Left forelimb (tissue), 1 donor: ENCODE data around the gene BCAS3.

Source experiments
- DNase-seq: peaks from one replicate; pipeline ENCODE4 v3.0.0-alpha.2; 2018; ENCODE audit warnings: low spot score

The BCAS3 gene

DNA sequence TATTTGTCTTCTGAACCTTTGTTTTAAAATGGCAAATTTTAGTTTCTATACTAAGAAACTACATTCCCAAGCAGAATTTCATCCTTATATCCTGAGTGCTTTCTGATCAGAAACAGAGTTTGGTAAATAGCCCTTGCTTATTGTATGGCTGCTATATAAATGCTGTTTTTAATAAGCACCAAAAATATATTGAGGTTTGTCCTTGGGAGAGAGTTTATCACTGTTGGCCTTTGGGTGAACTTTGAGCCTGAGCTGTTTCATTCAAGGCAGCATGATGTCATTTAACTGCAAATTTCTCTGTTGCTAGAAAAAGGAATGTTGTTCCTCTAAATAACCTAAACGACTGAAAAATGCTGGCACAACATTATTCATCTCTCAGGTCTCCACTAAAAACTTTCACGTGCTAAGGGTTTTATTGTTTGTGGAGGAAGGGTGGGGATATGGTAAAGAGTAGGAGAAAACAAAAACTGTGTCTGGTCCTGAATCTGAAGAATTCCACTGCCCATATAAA lies 387.7 kb downstream of the BCAS3 start:
- no peak for DNase-seq

DNA sequence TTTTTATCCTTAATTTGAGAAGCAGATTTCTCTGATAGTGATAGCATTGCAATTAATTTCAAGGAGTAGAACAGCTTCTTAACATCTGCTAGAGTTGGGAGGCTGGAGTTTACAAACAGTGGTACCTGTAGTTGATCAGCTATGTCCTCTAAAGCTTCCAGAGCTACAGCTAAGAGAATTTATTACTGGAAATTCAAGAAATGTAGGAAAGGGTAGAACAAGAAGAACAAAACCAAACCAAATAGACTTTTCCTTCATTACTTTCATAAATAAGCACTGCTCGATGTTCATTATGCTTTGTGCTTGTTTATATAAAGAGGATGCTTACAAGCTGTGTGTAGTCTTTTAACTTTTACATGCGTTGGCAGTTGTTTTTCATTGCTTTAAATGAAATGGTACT lies 388.4 kb downstream of the BCAS3 start:
- no peak for DNase-seq

DNA sequence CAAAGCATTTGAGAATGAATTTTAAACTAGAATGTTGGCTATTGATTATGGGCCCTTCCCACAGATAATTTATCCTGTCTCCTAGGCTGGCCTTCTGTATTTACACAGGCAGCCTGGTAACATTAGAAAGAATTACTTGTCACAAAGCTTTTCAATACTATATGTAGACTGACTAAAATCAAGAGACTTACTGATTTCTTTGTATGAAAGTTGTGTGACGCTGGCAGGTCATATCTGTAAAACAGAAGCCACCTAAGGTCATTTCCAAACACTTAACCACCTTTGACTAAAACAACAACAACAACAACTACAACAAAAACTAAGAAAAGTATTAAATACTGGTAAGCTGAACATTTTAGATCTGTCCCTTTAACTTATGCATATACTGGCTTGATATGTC lies 393.0 kb downstream of the BCAS3 start:
- DNase-seq: no peak

DNA sequence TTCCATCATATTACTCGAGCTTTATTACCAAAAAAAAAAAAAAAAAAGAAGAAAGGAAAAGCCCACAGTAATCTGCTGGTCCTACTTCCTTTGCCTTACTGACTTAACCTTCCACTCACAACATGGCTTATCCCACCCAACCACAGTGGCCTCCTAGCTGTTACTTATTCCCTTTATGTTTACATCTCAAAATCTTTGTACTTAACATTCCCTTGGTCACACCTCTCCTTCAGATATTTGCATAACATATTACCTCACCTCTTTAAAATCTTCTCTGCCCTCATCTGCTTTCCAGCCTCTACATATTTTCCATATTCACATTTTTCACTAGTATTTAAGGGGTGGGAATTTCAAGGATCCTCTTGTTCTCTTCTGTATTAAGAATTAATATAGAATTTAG lies 395.0 kb downstream of the BCAS3 start:
- DNase-seq: no peak

DNA sequence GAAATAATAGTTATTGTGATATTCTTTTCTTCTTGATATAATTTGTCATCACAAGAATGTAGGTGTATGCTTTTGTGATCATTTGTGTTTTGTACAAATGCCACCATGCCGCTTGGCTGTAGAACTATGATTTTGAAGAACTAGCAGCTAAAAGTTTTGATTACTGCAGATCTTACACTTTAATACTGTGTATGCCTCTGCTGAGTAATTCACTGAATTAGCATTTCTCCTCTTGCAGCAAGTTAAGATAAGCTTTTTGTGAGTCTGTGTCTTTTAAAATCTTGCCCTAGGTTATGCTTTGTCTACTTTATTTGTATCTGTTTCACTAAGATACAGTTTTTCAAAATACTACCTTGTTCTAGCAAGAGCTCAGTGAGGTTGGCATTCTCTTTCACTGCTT lies 395.5 kb downstream of the BCAS3 start:
- DNase-seq: no peak

DNA sequence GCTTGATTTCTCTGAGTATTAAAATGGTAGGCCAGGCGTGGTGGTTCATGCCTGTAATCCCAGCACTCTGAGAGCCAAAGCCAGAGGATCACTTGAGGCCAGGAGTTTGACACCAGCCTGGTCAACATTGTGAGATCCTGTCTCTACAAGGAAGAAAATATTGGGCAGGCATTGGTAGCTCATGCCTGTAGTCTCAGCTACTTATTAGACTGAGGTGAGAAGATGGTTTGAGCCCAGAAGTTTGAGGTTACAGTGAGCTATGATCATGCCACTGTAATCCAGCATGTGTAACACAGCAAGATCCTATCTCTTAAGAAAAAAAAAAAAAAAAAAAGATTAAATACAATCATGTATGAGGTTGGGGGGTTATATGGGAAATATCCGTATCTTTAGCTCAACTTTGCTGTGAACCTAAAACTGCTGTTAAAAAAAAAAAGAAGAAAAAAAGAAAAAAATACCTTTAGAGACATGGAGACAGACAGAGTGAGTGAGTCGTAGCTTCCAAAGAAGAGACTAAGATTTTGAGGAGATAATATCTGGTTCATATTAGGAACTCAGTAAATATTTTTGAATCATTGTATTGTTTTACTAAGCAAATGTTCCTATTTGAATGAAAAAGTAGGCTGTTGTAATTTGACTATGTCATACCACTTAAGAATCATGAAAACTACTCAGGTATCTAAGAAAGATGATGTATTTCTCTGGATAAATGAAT lies 396.3 kb downstream of the BCAS3 start:
- DNase-seq: no peak

DNA sequence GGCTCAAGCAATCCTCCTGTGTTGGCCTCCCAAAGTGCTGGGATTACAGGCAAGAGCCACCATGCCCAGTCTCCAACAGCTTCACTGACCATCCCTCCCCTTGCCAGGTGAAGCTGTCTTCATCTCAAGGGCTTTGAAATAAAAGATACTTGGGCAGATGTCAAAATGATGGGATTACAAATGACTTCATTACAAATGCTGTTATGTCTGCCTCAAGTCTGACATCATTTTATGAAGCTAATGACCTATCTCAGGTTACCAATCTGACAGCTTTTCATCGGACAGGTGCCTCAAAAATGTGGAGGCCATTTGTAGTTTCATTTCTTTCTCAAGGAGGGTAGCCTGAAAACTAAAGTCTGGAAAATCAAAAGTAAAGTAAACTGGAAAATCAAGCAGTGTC lies 398.3 kb downstream of the BCAS3 start:
- no peak for DNase-seq

DNA sequence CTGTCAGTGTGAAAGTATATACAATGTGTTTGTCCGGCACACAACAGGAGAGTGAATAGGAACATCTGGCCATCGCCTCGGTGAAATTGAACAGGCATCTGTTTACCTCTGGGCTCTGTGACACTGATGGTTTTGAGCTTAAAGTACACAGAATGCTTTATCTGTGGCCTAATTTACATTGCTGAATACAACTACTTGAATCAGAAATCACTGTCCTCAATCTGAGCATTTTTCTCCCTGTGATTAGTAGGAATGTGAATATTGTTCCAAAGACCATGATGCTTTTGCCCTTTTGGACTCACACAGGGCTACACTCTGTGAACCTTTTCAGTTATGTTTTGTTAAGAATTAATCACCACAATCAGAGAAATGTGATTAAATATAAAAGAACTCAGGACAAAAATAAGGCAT lies 399.0 kb downstream of the BCAS3 start:
- no peak for DNase-seq

DNA sequence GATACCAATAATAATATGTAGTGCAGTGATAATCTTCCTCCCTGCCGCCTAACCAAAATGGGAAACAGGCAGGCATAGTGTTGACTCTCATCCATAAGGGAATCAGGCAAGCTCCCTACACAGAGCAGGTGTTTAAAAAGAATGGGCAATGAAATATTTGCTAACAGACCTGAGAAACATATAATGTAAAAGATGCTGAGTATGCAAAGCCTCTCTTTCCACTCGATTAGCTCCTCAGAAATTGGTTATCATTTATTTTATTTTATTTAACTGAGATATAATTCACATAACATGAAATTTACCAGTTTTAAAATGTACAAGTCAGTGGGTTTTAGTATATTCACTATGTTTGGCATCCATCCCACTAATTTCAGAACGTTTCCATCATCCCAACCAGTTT lies 404.3 kb downstream of the BCAS3 start:
- no peak for DNase-seq

DNA sequence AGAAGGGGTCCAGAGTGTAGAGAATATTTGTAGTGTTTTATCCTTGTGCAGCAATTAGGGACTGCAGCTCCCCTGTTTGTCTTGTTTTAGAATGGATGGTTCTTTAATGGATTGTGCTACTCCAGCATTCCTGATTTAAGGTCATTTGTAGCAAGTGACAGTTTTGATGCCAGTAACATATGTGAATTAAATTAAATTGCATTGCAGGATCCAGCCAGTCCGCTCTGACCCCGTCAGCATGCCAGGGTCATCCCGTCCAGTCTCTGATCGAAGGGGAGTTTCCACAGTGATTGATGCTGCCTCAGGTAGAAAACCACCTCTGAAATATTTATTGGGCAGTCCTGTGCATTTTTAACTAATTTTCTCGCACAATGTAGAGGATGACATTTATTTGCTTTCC lies 406.6 kb downstream of the BCAS3 start:
- no peak for DNase-seq

DNA sequence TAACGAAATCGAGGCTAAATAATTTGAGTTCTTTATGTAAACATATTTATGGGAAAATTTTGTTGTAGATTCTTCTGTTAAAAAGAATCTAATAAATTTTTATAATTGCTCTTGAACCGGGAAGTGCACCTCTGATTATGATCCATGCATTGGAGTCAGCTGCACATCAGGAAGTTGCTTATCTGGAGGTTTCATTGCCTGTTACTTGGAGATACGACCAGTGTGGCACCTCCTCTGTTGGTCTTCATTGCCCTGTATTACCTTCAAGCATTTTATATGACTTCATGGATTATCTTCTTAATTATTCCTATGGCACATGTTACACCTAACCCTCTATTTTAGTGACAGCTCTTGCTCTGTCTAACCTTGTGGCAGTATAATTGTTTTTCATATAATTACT lies 409.4 kb downstream of the BCAS3 start:
- no peak for DNase-seq

DNA sequence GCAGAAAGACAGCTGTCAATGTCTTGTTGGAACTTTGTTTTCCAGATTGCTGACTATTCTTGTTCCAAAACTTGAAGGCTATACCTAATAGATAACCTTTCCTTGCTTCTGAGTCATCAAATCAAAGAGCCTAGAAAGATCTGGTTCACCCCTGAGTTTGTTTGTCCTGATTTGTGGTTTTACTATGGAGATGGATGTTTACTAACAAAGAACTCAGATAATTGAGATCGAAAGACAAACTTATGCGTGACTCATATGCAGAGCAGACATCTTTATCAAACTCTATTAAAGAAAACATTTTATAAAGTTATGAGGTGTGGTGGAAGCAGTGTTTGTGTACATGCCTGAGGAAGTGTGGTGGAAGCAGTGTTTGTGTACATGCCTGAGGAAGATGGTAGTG lies 410.9 kb downstream of the BCAS3 start:
- no peak for DNase-seq

DNA sequence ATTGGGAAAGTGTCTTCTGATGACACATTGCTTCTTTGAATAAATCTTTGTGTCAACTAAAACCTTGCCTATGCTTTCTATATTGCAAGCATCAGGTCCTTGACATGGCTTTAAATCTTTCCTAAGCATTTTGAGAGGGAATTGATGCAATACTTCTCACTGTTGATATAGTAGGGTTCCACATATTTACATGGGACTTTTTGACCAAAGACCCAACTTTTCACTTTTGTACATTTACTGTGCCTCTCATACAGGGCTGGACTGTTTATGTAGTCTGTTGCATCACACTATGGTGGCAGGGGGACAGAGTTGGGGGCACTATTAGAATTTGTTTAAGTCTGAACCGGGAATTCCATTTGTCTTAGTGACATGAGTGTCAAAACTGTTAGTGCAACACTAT lies 413.4 kb downstream of the BCAS3 start:
- DNase-seq: no peak

DNA sequence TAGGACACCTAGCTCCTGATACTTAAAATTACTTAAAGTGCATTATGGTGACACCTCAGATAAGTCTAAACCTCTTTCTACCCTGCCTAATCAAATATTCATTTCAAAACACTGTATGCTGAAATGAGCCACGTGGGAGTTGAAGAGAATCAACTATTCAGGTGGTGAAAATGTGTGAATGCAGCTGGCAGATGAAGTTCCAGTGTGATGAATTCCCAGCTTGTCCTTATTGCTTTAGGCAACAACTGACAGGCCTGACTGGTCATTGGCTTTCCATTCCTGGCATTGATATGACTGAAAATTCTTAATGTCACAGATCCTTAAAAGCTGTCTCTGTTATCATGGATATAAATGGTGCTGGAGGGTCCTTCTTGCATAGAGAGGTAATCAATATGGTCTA lies 420.1 kb downstream of the BCAS3 start:
- DNase-seq: no peak

DNA sequence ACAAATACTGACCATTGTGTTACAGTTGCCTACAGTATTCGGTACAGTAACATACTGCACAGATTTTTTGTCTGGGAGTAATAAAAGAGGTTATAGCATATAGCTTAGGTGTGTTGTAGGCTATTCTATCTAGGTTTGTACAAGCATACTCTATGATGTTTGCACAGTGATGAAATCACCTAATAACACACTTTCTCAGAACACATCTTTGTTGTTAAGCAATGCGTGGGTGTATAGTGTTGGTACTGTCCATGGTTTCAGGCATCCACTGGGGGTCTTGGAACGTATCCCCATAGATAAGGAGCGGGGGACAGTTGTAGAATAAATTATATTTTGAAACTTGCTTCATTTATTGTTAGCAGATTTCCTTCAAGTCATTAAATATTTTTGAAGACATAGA lies 428.7 kb downstream of the BCAS3 start:
- no peak for DNase-seq

DNA sequence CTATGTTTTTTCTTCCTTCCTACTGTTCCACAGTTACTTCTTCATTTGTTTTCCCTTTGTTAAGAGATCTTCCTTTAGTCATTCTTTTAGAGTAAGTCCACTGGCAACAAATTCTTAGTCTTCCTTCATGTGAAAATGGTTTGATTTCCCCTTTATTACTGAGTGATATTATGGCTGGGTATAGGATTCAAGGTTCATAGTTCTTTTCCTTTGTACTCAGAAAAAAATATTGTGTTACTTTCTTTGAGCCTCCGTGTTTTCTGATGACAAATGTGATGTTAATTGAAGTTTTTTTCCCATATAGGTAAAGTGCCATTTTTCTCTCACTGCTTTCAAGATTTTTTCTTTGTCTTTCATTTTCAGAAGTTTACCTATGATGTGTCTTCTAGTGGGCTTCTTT lies 438.9 kb downstream of the BCAS3 start:
- DNase-seq: no peak

DNA sequence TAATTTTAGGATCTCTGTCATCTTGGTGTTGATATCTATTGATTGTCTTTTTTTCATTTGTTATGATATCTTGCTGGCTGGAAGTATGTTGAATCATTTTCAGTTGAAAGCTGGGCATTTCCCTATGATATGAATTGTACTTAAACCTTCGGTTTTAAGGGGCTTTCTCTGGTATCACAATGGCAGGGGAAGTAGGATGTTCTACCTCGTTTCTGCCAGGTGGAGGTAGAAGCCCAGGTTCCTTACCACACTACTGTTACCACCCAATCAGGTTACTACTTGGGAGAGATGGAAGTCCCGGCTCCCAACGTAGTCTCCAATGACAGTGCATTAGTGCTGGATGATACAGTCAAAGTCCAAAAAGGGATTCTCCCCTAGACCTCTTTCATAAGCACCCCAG lies 440.3 kb downstream of the BCAS3 start:
- DNase-seq: no peak

DNA sequence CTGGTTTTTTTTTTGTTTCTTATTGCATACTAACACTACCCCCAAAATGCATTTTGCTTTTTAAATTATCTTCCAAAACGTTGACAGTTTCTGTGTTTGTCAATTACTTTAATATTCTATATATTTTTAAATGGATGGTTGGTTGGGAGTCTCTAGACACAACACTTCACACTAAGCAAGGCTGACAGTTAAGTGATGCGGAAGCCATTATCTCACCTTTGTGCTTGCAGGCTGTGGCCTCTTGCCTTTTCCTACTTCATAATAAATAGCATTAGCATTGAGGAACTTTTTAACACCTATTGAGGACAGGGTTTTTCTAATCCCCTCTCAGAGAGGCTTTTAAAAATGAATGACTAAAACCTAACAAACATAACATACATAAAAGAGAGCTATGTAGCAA lies 441.2 kb downstream of the BCAS3 start:
- no peak for DNase-seq

DNA sequence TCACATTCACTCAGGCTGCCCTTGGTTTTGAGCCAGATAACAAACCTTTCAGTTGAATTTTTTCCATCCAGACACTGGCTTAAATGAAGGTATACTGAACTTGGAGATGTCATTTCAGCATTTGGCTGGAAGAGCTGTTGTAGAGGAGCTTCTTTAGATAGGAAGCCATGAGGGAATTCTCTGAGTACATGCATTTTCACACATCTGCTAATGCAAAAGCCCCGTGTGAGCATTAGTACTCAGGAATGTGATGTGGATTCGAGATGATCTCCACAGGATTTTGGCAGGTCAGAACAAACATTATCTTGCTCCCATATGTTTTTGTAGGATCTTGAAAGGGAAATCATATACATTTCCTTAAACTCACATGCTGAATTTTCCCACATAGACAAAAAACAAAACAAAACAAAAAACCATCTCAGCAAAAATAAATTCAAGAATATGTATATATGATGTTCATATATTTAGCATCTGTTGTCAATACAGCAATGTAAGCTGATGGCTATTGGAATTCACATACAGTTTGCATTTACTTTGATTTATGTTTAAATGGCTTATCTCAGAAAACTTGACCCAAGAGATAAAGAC lies 444.8 kb downstream of the BCAS3 start:
- no peak for DNase-seq

DNA sequence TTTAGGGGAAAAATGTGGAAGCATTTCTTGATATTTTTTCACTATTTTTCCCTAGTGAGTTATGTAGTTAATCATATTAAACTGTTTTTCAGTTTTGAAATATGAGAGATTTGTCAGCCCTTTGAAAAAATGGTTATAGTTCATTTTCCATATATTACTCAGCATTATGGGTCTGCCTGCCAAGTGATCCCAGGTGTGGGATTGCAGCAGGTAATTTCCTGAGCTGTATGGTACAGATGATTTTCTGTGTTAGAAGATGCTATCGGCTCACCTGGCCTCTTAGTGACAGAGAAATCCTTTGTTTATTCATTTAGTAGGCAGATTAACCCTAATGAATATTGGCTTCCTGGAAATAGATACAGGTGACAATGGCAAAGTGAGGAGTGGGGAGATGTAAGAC lies 446.9 kb downstream of the BCAS3 start:
- no peak for DNase-seq

DNA sequence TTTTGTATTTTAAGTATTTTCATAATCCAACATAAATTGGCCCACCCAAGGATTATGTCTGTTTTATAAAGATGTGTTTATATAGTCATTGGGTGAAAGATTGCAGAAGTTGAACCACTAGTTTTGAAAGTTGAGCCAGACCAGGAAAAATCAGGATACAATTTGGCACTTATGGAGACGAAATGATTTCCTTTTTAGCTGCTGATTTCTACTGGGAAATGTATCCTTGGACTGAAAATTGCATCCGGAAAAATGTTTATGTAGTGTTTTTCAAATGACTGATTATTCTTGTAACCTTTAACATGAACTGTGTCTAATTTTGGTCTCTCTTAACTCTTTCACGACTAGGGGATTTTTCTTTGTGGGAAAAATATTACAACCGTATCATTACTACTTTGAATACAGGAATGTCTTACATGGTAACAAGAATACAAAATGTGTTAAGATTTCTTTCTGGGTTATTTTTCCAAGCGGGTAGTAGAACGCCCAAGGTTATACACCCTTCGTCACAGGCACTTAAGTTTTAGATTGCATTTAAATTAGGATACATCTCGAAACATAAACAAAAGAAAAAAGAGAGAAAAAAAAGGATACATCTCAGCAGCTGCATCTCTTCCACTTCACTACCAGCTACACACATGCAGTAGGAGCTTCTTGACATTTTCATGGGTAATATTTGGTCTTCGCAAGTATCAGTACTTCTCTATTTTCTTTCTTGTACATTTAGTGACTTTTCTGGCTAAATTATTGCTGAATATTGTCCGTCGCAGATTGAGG lies 449.0 kb downstream of the BCAS3 start:
- DNase-seq: no peak

DNA sequence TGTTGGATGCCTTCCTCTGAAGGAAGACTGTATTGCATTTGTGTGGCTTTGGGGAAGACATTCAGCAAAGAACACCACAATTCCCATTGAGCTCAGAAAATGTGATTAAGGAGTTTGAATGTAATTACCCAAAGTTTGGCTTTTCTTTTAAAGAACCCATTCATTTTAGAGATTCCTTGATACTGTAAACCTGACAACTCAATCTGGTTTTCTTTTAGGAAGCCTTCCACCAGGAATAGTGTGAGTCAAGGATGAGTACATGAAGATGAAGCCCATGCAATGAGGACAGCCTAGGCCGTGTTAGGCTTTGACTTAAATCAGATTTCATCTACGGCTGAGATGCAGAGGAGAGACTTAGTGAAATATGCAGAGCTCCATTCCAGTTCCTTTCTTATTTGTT lies 450.3 kb downstream of the BCAS3 start:
- DNase-seq: no peak

DNA sequence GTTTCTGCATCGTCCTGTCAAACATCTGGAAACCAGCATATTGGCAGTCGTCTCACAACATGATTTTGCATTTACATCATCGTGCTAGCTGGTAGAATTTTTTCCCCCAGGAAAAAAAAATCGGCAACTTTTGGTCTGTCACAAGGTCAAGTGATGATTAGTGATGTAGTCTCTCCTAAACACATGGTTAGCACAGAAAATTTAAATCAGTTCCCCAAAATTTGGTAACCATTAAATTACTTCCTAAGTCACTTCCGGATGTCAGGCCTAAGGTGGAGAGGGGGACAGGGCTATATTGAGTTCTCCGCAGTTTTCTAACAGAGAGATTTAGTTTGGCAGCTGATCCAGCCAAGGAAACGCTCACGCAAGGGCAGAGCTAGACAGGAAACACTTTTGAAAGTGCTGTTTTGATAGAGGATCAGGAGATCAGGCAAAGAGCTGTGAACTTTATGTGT lies 451.0 kb downstream of the BCAS3 start:
- no peak for DNase-seq
